HCT116 (cell line): ENCODE measurements around the gene FBN1. TPM values are rescaled to one million over a fixed set of nuclear protein-coding genes. Genes with fewer than 3 reads are reported as not detected.

Source experiments
- ATAC-seq: fragments of 200-7000 bp; cut with Tn5 transposase; 2 replicates; pipeline ENCODE4 v1.9.1; 2020; ENCODE audit warnings: mild to moderate bottlenecking, moderate library complexity
- BruUV-seq: library from RNA; stranded (reverse); fragments of 400-500 nt; replicated peaks from 2 replicates; lab custom pipeline; 2021; lab: Mats Ljungman, UMichigan
- CTCF ChIA-PET: fragments of 300-600 bp; sonication (Branson Sonifier 250); formaldehyde crosslinking; loops from one replicate; lab custom pipeline; 2021; ENCODE audit warnings: antibody characterized with exemption; lab: Charles Lee
- POLR2A ChIA-PET: fragments of 300-600, 350-600 bp; sonication (Branson Sonifier 250); formaldehyde crosslinking; loops from one replicate; lab custom pipeline; 2021; ENCODE audit warnings: antibody characterized with exemption; lab: Charles Lee
- RAD21 ChIA-PET, 2 experiments: fragments of 300-600 bp; sonication (Branson Sonifier 250); formaldehyde crosslinking; loops; one replicate each; lab custom pipeline; 2023; ENCODE audit warnings: low total read pairs in 2 of 2; ENCODE audit not compliant: uncharacterized antibody in 2 of 2, unreplicated experiment in 2 of 2, low non-redundant PET in 1 of 2; lab: Charles Lee
- DNase-seq: peaks from one replicate; pipeline ENCODE4 v3.0.0-alpha.2; 2010; ENCODE audit warnings: low read depth, low spot score
- H2AFZ ChIP-seq: fragments of 200-600 bp; shearing (Covaris generic), sonication (generic); 2 replicates; pipeline ENCODE4 v1.6.1; 2017; ENCODE audit warnings: low read depth, mixed run types, mixed read lengths, antibody characterized with exemption, low read length; ENCODE audit not compliant: poor library complexity, severe bottlenecking
- H3K27ac ChIP-seq: 2 replicates; pipeline ENCODE4 v1.5.1; 2012; ENCODE audit warnings: low read depth, low read length
- H3K27me3 ChIP-seq: fragments of 200-600 bp; sonication (generic); 2 replicates; pipeline ENCODE4 v1.6.1; 2016; ENCODE audit warnings: mixed run types, low read length, mixed read lengths; ENCODE audit not compliant: insufficient read depth
- H3K36me3 ChIP-seq, 2 experiments: fragments of 200-500 bp in 1 of 2; fragments of 200-600 bp in 1 of 2; sonication (Bioruptor generic) in 1 of 2; sonication (generic) in 1 of 2; 2 replicates each; pipeline versions ENCODE4 v1.5.1 to v1.6.1; 2014 to 2016; ENCODE audit warnings: low read length in 2 of 2, inconsistent platforms in 1 of 2, mixed read lengths in 1 of 2, mixed run types in 1 of 2; ENCODE audit not compliant: insufficient read depth in 2 of 2, control insufficient read depth in 1 of 2
- H3K4me1 ChIP-seq, 2 experiments: fragments of 200-600 bp in 1 of 2; sonication (generic) in 1 of 2; 2 replicates each; pipeline versions ENCODE4 v1.5.1 to v1.6.1; 2012 to 2017; ENCODE audit warnings: low read length in 2 of 2, inconsistent platforms in 1 of 2, mild to moderate bottlenecking in 1 of 2, mixed read lengths in 1 of 2, mixed run types in 1 of 2, moderate library complexity in 1 of 2; ENCODE audit not compliant: insufficient read depth in 2 of 2, control insufficient read depth in 1 of 2
- H3K4me2 ChIP-seq: fragments of 200-600 bp; sonication (generic); 2 replicates; pipeline ENCODE4 v1.6.1; 2017; ENCODE audit warnings: mixed run types, low read length, mixed read lengths
- H3K4me3 ChIP-seq, 2 experiments: fragments of 200-600 bp in 1 of 2; sonication (generic) in 1 of 2; replicated peaks in 1 of 2; 2 replicates each; pipeline ENCODE4 v1.5.1; 2011 to 2016; ENCODE audit warnings: low read length in 2 of 2, control low read depth in 1 of 2, low read depth in 1 of 2, mild to moderate bottlenecking in 1 of 2, mixed read lengths in 1 of 2, mixed run types in 1 of 2
- H3K79me2 ChIP-seq: fragments of 200-600 bp; sonication (generic); 2 replicates; pipeline ENCODE4 v1.6.1; 2017; ENCODE audit warnings: mild to moderate bottlenecking, mixed run types, low read length, moderate library complexity, mixed read lengths; ENCODE audit not compliant: insufficient read depth
- H3K9ac ChIP-seq: fragments of 200-600 bp; sonication (generic); 2 replicates; pipeline ENCODE4 v1.6.1; 2016; ENCODE audit warnings: low read length, mixed read lengths
- H3K9me2 ChIP-seq: fragments of 200-600 bp; sonication (generic), shearing (Covaris generic); 2 replicates; pipeline ENCODE4 v1.6.1; 2017; ENCODE audit warnings: mixed run types, mild to moderate bottlenecking, moderate library complexity; ENCODE audit not compliant: insufficient read depth
- H3K9me3 ChIP-seq, 2 experiments: fragments of 200-500 bp in 1 of 2; fragments of 200-600 bp in 1 of 2; sonication (Bioruptor generic) in 1 of 2; sonication (generic) in 1 of 2; 2 replicates each; pipeline ENCODE4 v1.6.1; 2014 to 2017; ENCODE audit warnings: low read length in 2 of 2, mixed read lengths in 2 of 2, inconsistent platforms in 1 of 2, low read depth in 1 of 2, mild to moderate bottlenecking in 1 of 2, mixed run types in 1 of 2, moderate library complexity in 1 of 2; ENCODE audit not compliant: control insufficient read depth in 1 of 2, insufficient read depth in 1 of 2
- H4K20me1 ChIP-seq: fragments of 200-600 bp; sonication (generic), shearing (Covaris generic); 2 replicates; pipeline ENCODE4 v1.6.1; 2017; ENCODE audit warnings: mixed run types, mild to moderate bottlenecking, moderate library complexity; ENCODE audit not compliant: insufficient read depth
- CBX3 ChIP-seq: IDR thresholded peaks from 2 replicates; pipeline ENCODE4 v1.6.1; 2012; ENCODE audit warnings: low read depth
- CEBPB ChIP-seq: IDR thresholded peaks from 2 replicates; pipeline ENCODE4 v1.6.1; 2012; ENCODE audit warnings: low read depth
- CTCF ChIP-seq, 3 experiments: fragments of 200-600 bp in 1 of 3; sonication (generic) in 1 of 3; IDR thresholded peaks in 2 of 3; conservative IDR thresholded peaks in 1 of 3; 2 replicates each; pipeline ENCODE4 v1.5.1; 2012 to 2017; ENCODE audit warnings: low read depth in 2 of 3, low read length in 2 of 3, antibody characterized with exemption in 1 of 3, borderline replicate concordance in 1 of 3, control low read depth in 1 of 3, mild to moderate bottlenecking in 1 of 3, mixed read lengths in 1 of 3, mixed run types in 1 of 3, moderate library complexity in 1 of 3; ENCODE audit not compliant: insufficient read depth in 1 of 3
- EGR1 ChIP-seq: IDR thresholded peaks from 2 replicates; pipeline ENCODE4 v1.6.1; 2012; ENCODE audit warnings: low read depth
- ELF1 ChIP-seq: IDR thresholded peaks from 2 replicates; pipeline ENCODE4 v1.6.1; 2012; ENCODE audit warnings: low read depth, borderline replicate concordance
- EZH2 ChIP-seq: fragments of 200-600 bp; sonication (generic); IDR thresholded peaks from 2 replicates; pipeline ENCODE4 v1.6.1; 2017; ENCODE audit warnings: antibody characterized with exemption, mixed run types
- EZH2phosphoT487 ChIP-seq: fragments of 200-600 bp; IDR thresholded peaks from 2 replicates; pipeline ENCODE4 v1.6.1; 2018; ENCODE audit warnings: antibody characterized with exemption, borderline replicate concordance
- FOSL1 ChIP-seq: IDR thresholded peaks from 2 replicates; pipeline ENCODE4 v1.6.1; 2012; ENCODE audit warnings: low read depth
- JUND ChIP-seq: IDR thresholded peaks from 2 replicates; pipeline ENCODE4 v1.6.1; 2012
- POLR2A ChIP-seq: IDR thresholded peaks from 2 replicates; pipeline ENCODE4 v1.7.0; 2011; ENCODE audit warnings: borderline replicate concordance; ENCODE audit not compliant: insufficient read depth, insufficient read length; ENCODE audit errors: extremely low read depth
- POLR2AphosphoS5 ChIP-seq: IDR thresholded peaks from 2 replicates; pipeline ENCODE4 v1.6.1; 2011; ENCODE audit warnings: mild to moderate bottlenecking, low read depth, low read length, moderate library complexity
- SIN3A ChIP-seq: IDR thresholded peaks from 2 replicates; pipeline ENCODE4 v1.6.1; 2012; ENCODE audit warnings: low read depth
- SRF ChIP-seq: IDR thresholded peaks from 2 replicates; pipeline ENCODE4 v1.6.1; 2012; ENCODE audit warnings: low read depth
- YY1 ChIP-seq: IDR thresholded peaks from 2 replicates; pipeline ENCODE4 v1.6.1; 2011; ENCODE audit warnings: low read length, low read depth, moderate library complexity, mild to moderate bottlenecking; ENCODE audit not compliant: insufficient replicate concordance; ENCODE audit errors: extremely low read depth
- ZFX ChIP-seq: fragments of 450-650 bp; IDR thresholded peaks from 2 replicates; pipeline ENCODE4 v1.6.1; 2017
- ZNF274 ChIP-seq: fragments of 200-500 bp; sonication (Bioruptor generic); IDR thresholded peaks from 2 replicates; pipeline ENCODE4 v1.6.1; 2014; ENCODE audit warnings: mild to moderate bottlenecking, low read depth, low read length, inconsistent platforms
- intact Hi-C: fragments of 100-400 bp; cut with micrococcal nuclease; formaldehyde crosslinking; loops from 2 replicates; pipeline ENCODE4 v1.10.0; 2022
- total RNA-seq: library from RNA; stranded (reverse); gene quantifications from one replicate; pipeline ENCODE4 v1.2.1, GENCODE V29; 2021; ENCODE audit not compliant: unreplicated experiment
- TF ChIP-seq, protein P1 (sequence below): IDR thresholded peaks from 2 replicates; pipeline ENCODE4 v1.6.1; 2012
- TF ChIP-seq, protein P2 (sequence below): IDR thresholded peaks from 2 replicates; pipeline ENCODE4 v1.6.1; 2012
- TF ChIP-seq, protein P3 (sequence below): IDR thresholded peaks from 2 replicates; pipeline ENCODE4 v1.6.1; 2012; ENCODE audit warnings: low read depth

FBN1 gene
- total RNA-seq, 1 experiment from 2014 or later, result 1.7 TPM

DNA sequence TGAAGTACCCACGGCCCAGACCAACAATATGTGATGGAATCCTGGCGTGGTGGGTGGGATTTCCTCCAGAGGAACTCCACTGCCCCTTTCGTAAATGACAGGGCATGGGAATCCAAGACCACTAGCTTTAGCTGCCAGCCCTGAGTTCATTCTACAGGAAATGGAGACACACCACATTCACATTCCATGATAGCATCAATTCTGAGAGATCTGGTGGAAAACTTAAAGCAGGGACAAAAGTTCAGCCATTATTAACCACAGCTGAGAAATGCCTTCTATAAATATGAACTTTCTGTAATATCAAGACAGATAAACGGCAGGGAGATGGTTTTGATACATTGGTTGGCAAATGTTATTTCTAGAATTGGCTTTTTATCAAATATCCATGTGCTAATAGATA, 98.2 kb downstream of the FBN1 start:
- ChIA-PET CTCF (no interaction called here), POLR2A (no interaction called here), RAD21 (no interaction called here)
- Histone ChIP-seq H3K9me2 (no peaks in the 10 kb centered on the region), H2AFZ (no peak overlapping the region), H3K27ac (no peak overlapping the region), H3K27me3 (no peaks in the 10 kb centered on the region), H3K4me2 (no peak overlapping the region), H3K4me3 (no peak overlapping the region), H3K9me3 (no peaks in the 10 kb centered on the region), H3K79me2 (no peaks in the 10 kb centered on the region), H3K36me3 (no peaks in the 10 kb centered on the region), H4K20me1 (no peaks in the 10 kb centered on the region), H3K4me1 (no peaks in the 10 kb centered on the region), H3K9ac (no peak overlapping the region)
- no peak for ATAC-seq
- no peak for DNase-seq
- no peak for TF ChIP-seq ZFX
- no peak for TF ChIP-seq CBX3
- no peak for TF ChIP-seq POLR2AphosphoS5
- no peak for TF ChIP-seq SIN3A
- no peak for TF ChIP-seq EZH2phosphoT487
- no peak for TF ChIP-seq ELF1
- no peak for TF ChIP-seq SRF
- no peak for TF ChIP-seq CTCF (IDR thresholded peaks at IDR 0.05 in 2 of 3, conservative IDR thresholded peaks at IDR 0.05 in 1 of 3; ENCODE audit: borderline replicate concordance in 1 of 3, insufficient read depth in 1 of 3, low read depth in 2 of 3, low read length in 2 of 3)
- no peak for TF ChIP-seq ZNF274
- TF ChIP-seq EZH2, result no peak
- no peak for TF ChIP-seq YY1
- no peak for TF ChIP-seq FOSL1
- no peak for TF ChIP-seq JUND
- no peak for TF ChIP-seq POLR2A
- TF ChIP-seq, protein P1, sequence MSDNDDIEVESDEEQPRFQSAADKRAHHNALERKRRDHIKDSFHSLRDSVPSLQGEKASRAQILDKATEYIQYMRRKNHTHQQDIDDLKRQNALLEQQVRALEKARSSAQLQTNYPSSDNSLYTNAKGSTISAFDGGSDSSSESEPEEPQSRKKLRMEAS, result no peak
- TF ChIP-seq, protein P2, sequence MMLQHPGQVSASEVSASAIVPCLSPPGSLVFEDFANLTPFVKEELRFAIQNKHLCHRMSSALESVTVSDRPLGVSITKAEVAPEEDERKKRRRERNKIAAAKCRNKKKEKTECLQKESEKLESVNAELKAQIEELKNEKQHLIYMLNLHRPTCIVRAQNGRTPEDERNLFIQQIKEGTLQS, result no peak
- TF ChIP-seq, protein P3, sequence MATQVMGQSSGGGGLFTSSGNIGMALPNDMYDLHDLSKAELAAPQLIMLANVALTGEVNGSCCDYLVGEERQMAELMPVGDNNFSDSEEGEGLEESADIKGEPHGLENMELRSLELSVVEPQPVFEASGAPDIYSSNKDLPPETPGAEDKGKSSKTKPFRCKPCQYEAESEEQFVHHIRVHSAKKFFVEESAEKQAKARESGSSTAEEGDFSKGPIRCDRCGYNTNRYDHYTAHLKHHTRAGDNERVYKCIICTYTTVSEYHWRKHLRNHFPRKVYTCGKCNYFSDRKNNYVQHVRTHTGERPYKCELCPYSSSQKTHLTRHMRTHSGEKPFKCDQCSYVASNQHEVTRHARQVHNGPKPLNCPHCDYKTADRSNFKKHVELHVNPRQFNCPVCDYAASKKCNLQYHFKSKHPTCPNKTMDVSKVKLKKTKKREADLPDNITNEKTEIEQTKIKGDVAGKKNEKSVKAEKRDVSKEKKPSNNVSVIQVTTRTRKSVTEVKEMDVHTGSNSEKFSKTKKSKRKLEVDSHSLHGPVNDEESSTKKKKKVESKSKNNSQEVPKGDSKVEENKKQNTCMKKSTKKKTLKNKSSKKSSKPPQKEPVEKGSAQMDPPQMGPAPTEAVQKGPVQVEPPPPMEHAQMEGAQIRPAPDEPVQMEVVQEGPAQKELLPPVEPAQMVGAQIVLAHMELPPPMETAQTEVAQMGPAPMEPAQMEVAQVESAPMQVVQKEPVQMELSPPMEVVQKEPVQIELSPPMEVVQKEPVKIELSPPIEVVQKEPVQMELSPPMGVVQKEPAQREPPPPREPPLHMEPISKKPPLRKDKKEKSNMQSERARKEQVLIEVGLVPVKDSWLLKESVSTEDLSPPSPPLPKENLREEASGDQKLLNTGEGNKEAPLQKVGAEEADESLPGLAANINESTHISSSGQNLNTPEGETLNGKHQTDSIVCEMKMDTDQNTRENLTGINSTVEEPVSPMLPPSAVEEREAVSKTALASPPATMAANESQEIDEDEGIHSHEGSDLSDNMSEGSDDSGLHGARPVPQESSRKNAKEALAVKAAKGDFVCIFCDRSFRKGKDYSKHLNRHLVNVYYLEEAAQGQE, result no peak
- TF ChIP-seq CEBPB, result no peak
- TF ChIP-seq EGR1, result no peak
- no TSS peak for BruUV-seq
- intact Hi-C loops, result no loop called here
